Gastroesophageal sphincter (tissue), 4 donors: Measurements from ENCODE around the gene PCP2. TPM values are rescaled to one million over a fixed set of nuclear protein-coding genes. Genes with fewer than 3 reads are reported as not detected.

Source experiments
- ATAC-seq: fragments of 150-250 bp; one replicate; pipeline ENCODE4 v1.9.1; 2016; ENCODE audit warnings: mild to moderate bottlenecking, moderate library complexity
- H3K27ac ChIP-seq, 4 donors: fragments of 200-600 bp; sonication (generic) in 3 of 4; 1 replicate in 3 of 4; 2 replicates in 1 of 4; pipeline ENCODE4 v1.5.1; 2016 to 2019
- H3K27me3 ChIP-seq: fragments of 200-600 bp; sonication (generic); one replicate; pipeline ENCODE4 v1.5.1; 2019
- H3K36me3 ChIP-seq, 2 donors: fragments of 200-600 bp; sonication (generic); one replicate each; pipeline ENCODE4 v1.5.1; 2019; ENCODE audit warnings: control low read depth in 1 of 2
- H3K4me1 ChIP-seq, 3 donors: fragments of 200-600 bp; sonication (generic); 1 replicate in 2 of 3; 2 replicates in 1 of 3; pipeline ENCODE4 v1.5.1; 2016 to 2019; ENCODE audit warnings: control low read depth in 2 of 3
- H3K4me3 ChIP-seq, 2 donors: fragments of 200-600 bp; sonication (generic); one replicate each; pipeline ENCODE4 v1.5.1; 2019; ENCODE audit warnings: mild to moderate bottlenecking in 1 of 2, moderate library complexity in 1 of 2
- H3K9me3 ChIP-seq, 3 donors: fragments of 200-600 bp; sonication (generic); one replicate each; pipeline ENCODE4 v1.5.1; 2017 to 2019; ENCODE audit warnings: control low read depth in 2 of 3
- EP300 ChIP-seq: sonication (generic); formaldehyde crosslinking; IDR thresholded peaks from one replicate; pipeline ENCODE4 v1.6.1; 2017; ENCODE audit warnings: antibody characterized with exemption, mild to moderate bottlenecking
- POLR2A ChIP-seq, 2 donors: fragments of 450-650 bp; IDR thresholded peaks; one replicate each; pipeline ENCODE4 v1.6.1; 2017; ENCODE audit warnings: antibody characterized with exemption in 2 of 2, mild to moderate bottlenecking in 2 of 2, moderate library complexity in 1 of 2
- POLR2AphosphoS5 ChIP-seq: sonication (generic); formaldehyde crosslinking; IDR thresholded peaks from one replicate; pipeline ENCODE4 v1.6.1; 2017; ENCODE audit warnings: antibody characterized with exemption
- WGBS, 2 donors: methylation state at CpG; one replicate each; pipeline ENCODE4 v1.1.5; 2018; ENCODE audit warnings: low coverage in 1 of 2; 5-methylcytosine and 5-hydroxymethylcytosine counted together
- small RNA-seq, 4 donors: library from RNA; depleted of rRNA; stranded (forward); fragments of <200 nt; gene quantifications; one replicate each; pipeline ENCODE3, GENCODE V24; 2016
- total RNA-seq, 4 donors: library from RNA; depleted of rRNA; stranded (reverse); fragments of >200 nt; gene quantifications; one replicate each; pipeline ENCODE4 v1.1.0, GENCODE V29; 2016
- TF ChIP-seq, protein P1 (sequence below), 4 experiments: fragments of 200-600 bp in 2 of 4; fragments of 450-650 bp in 2 of 4; sonication (generic) in 1 of 4; IDR thresholded peaks; one replicate each; pipeline ENCODE4 v1.5.1; 2017 to 2019; ENCODE audit warnings: antibody characterized with exemption in 4 of 4, mild to moderate bottlenecking in 2 of 4, moderate library complexity in 2 of 4

Gene PCP2
- total RNA-seq, 4 donors from 2014 or later: not detected

DNA sequence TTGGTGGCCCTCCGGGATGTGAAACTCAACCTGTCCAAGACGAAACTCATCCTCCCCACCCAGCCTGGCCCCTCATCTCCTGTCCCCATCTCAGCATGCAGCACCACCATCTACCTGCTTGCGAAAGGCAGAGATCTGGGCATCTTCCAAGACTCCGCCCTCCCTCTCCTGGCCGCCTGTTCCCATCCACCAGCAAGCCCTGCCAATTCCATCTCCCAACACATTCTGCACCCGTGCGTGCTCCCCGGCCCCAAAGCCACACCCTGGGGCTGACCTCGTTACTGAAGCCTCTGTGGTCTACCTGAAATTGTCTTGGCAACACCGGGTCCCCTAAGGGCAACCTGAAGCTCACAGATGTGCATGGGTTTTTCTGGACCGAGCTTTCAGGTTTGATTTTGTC lies 51.1 kb downstream of the PCP2 start:
- no peaks in the 10 kb centered on the region for H3K36me3 ChIP-seq
- no peak overlapping the region for H3K27ac ChIP-seq
- H3K27me3 ChIP-seq: no peaks in the 10 kb centered on the region
- 61 to 71% methylated on average over 7 to 10 of the region's 11 CpGs for WGBS, 2 donors
- no peak for ATAC-seq
- TF ChIP-seq POLR2AphosphoS5 (no peak), EP300 (no peak), POLR2A (IDR thresholded peaks at IDR 0.05) (no peak)
- TF ChIP-seq, protein P1, sequence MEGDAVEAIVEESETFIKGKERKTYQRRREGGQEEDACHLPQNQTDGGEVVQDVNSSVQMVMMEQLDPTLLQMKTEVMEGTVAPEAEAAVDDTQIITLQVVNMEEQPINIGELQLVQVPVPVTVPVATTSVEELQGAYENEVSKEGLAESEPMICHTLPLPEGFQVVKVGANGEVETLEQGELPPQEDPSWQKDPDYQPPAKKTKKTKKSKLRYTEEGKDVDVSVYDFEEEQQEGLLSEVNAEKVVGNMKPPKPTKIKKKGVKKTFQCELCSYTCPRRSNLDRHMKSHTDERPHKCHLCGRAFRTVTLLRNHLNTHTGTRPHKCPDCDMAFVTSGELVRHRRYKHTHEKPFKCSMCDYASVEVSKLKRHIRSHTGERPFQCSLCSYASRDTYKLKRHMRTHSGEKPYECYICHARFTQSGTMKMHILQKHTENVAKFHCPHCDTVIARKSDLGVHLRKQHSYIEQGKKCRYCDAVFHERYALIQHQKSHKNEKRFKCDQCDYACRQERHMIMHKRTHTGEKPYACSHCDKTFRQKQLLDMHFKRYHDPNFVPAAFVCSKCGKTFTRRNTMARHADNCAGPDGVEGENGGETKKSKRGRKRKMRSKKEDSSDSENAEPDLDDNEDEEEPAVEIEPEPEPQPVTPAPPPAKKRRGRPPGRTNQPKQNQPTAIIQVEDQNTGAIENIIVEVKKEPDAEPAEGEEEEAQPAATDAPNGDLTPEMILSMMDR (IDR thresholded peaks at IDR 0.05): no peak
- no peaks in the 10 kb centered on the region for H3K4me1 ChIP-seq
- no peaks in the 10 kb centered on the region for H3K9me3 ChIP-seq
- H3K4me3 ChIP-seq: no peak overlapping the region

Small RNAs within 50 kb of the gene (small RNA-seq; reads per million reads assigned to genes)
- gene MIR6792: 0 reads per million in 4 donors

Other genes with a start within 250 kb of the PCP2 start
- gene PEX11G, start 144.7 kb downstream of the PCP2 start, total RNA-seq: 1 to 10 TPM; 1.0 to 3.1 (median 1.9) TPM
- gene ZNF358, start 117.6 kb downstream of the PCP2 start, total RNA-seq: 100 to 1,000 TPM in 2 of 4 donors, 10 to 100 TPM in 2; 63.9 to 153 (median 98.7) TPM
- 10 to 100 TPM in 3 of 4 donors, 1 to 10 TPM in 1; 7.4 to 18.4 (median 17.5) TPM for gene MCOLN1, start 111.1 kb downstream of the PCP2 start, total RNA-seq
- gene PNPLA6, start 98.0 kb downstream of the PCP2 start, total RNA-seq: 100 to 1,000 TPM in 1 of 4 donors, 10 to 100 TPM in 3; 54.9 to 111 (median 75.2) TPM
- 1 to 10 TPM in 1 of 4 donors, under 1 TPM in 1, not detected in 2; 0.46 to 2.1 TPM for gene CAMSAP3, start 37.9 kb downstream of the PCP2 start, total RNA-seq
- 10 to 100 TPM; 36.7 to 50.6 (median 42.5) TPM for gene XAB2, start 4.2 kb downstream of the PCP2 start, total RNA-seq
- gene PET100, start 3.9 kb downstream of the PCP2 start, total RNA-seq: 10 to 100 TPM; 12.0 to 26.8 (median 17.8) TPM
- 10 to 100 TPM in 3 of 4 donors, 1 to 10 TPM in 1; 4.4 to 16.9 (median 14.1) TPM for gene STXBP2, start 3.4 kb upstream of the PCP2 start, total RNA-seq
- gene RETN, start 35.3 kb upstream of the PCP2 start, total RNA-seq: not detected
- 1 to 10 TPM in 1 of 4 donors, under 1 TPM in 2, not detected in 1; 0.67 to 1.2 (median 0.96) TPM for gene MCEMP1, start 43.4 kb upstream of the PCP2 start, total RNA-seq
- gene TRAPPC5, start 47.1 kb upstream of the PCP2 start, total RNA-seq: 10 to 100 TPM; 56.0 to 69.0 (median 64.0) TPM
- gene FCER2, start 68.4 kb upstream of the PCP2 start, total RNA-seq: 1 to 10 TPM in 1 of 4 donors, not detected in 3; 1.2 TPM
- 1 to 10 TPM in 3 of 4 donors, not detected in 1; 1.1 to 6.8 (median 5.5) TPM for gene CLEC4G, start 98.4 kb upstream of the PCP2 start, total RNA-seq
- gene CD209, start 113.8 kb upstream of the PCP2 start, total RNA-seq: 10 to 100 TPM in 2 of 4 donors, 1 to 10 TPM in 1, under 1 TPM in 1; 0.78 to 11.4 (median 8.0) TPM
- not detected for gene CLEC4M, start 129.5 kb upstream of the PCP2 start, total RNA-seq
- gene EVI5L, start 196.5 kb upstream of the PCP2 start, total RNA-seq: 10 to 100 TPM; 17.3 to 46.3 (median 22.2) TPM
- gene PRR36, start 240.7 kb upstream of the PCP2 start, total RNA-seq: not detected